Transverse colon (tissue), 3 donors: ENCODE data around the gene GLIS2.

Source experiments
- POLR2A ChIP-seq: fragments of 450-650 bp; IDR thresholded peaks from one replicate; pipeline ENCODE4 v1.6.1; 2016; ENCODE audit warnings: antibody characterized with exemption, mild to moderate bottlenecking, moderate library complexity
- TF ChIP-seq, protein P1 (sequence below), 5 experiments: fragments of 200-600 bp in 3 of 5; fragments of 450-650 bp in 2 of 5; sonication (generic) in 3 of 5; IDR thresholded peaks; 1 replicate in 2 of 5; 2 replicates in 3 of 5; pipeline ENCODE4 v1.5.1; 2016 to 2017; ENCODE audit warnings: antibody characterized with exemption in 5 of 5, inconsistent platforms in 3 of 5, mild to moderate bottlenecking in 2 of 5, moderate library complexity in 1 of 5

DNA sequence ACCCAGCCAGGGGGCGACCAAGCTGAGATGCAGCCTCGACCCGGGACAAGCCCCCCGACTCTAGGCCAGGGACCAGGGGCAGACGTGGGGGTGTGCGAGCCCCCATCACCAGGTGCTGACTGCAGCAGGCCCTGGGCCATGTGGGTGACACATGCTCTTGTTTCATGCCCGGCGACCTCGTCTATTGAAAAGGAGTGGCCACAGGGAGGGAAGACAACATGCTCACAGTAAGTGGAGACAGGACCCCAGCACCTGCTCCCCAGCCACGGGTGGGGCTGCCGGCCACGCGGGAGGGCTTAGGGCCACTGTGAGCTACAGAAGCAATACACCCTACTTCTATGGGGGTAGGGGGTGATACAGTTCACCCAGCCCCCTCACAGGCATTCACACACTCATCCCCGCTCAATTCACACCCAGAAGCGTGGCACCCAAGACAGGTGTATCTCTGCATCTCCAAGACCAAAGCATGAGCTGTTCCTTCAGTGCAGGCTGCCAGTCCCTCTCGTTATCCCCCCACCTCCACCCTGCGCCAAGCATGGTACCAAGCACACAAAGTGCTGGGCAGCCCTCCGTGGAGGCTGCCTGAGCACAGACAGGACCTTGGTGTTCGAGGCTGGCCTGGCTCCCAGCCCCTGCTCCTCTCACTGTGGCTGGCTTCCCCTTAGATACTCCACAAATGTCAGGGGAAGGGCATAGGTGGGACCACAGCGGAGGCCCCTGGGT is 69.4 kb downstream of the GLIS2 start:
- TF ChIP-seq, protein P1, sequence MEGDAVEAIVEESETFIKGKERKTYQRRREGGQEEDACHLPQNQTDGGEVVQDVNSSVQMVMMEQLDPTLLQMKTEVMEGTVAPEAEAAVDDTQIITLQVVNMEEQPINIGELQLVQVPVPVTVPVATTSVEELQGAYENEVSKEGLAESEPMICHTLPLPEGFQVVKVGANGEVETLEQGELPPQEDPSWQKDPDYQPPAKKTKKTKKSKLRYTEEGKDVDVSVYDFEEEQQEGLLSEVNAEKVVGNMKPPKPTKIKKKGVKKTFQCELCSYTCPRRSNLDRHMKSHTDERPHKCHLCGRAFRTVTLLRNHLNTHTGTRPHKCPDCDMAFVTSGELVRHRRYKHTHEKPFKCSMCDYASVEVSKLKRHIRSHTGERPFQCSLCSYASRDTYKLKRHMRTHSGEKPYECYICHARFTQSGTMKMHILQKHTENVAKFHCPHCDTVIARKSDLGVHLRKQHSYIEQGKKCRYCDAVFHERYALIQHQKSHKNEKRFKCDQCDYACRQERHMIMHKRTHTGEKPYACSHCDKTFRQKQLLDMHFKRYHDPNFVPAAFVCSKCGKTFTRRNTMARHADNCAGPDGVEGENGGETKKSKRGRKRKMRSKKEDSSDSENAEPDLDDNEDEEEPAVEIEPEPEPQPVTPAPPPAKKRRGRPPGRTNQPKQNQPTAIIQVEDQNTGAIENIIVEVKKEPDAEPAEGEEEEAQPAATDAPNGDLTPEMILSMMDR (IDR thresholded peaks at IDR 0.05), result no peak
- TF ChIP-seq POLR2A, result no peak
